ENCODE results near the gene MYO7A.

The MYO7A gene

GRCh38 chr11:77125695-77126094 is 2.4 kb upstream of the MYO7A start:
- H3K4me1 ChIP-seq, result peaks cover under 1% of the 10 kb centered on the region
- no peaks in the 10 kb centered on the region for H3K27me3 ChIP-seq (ENCODE audit: control insufficient read depth, insufficient read depth, low read length)
- TF ChIP-seq CTCF (IDR thresholded peaks at IDR 0.05), result no peak

DNA sequence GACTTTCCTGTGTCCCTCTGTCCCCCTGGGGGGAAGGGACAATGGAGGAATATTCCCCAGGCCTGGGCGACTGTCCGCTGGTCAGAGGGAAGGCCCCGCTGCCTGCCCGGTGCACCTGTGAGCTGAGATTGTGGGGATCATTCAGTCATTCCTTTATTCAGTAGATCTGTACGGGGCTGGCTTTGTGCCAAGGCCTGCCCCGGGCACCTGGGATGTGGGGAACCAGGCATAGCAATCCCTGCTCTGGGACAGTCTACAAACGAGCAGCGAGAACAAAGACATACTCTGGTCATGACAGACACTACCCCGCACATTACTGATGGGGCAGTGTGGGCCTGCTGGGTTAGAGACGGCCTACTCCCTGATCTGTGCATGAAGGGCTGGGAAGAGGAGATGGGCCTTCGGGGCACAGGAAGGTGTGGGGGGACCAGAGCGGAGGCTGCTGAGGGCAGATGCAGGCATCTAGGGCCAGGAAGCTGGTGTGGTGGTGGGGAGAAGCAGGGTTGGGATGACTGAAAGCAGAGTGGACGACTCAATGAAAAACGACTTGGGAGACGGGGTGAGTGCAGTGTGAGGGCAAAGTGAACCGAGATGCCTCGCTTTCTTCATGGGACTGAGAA is 1.8 kb upstream of the MYO7A start:
- no peak for TF ChIP-seq CTCF (IDR thresholded peaks at IDR 0.05)
- no peaks in the 10 kb centered on the region for H3K9me3 ChIP-seq (ENCODE audit: control insufficient read depth, low read length)
- no peak overlapping the region for H3K4me2 ChIP-seq (ENCODE audit: low read length)
- H2AFZ ChIP-seq, result no peak overlapping the region
- no peak overlapping the region for H3K4me3 ChIP-seq (ENCODE audit: low read depth, low read length)
- peaks cover 5% of the 10 kb centered on the region for H3K4me1 ChIP-seq
- H3K9ac ChIP-seq, result no peak overlapping the region
- no peak overlapping the region for H3K27ac ChIP-seq
- H3K36me3 ChIP-seq (ENCODE audit: control insufficient read depth, insufficient read depth, low read length), result no peaks in the 10 kb centered on the region
- no peaks in the 10 kb centered on the region for H3K79me2 ChIP-seq
- no peaks in the 10 kb centered on the region for H3K27me3 ChIP-seq (ENCODE audit: control insufficient read depth, insufficient read depth, low read length)

More at GRCh38 chr11:77125695-77126094, 2.4 kb upstream of the MYO7A start:
- H3K4me2 ChIP-seq (ENCODE audit: low read length), result no peak overlapping the region
- no peaks in the 10 kb centered on the region for H3K9me3 ChIP-seq (ENCODE audit: control insufficient read depth, low read length)
- H3K36me3 ChIP-seq (ENCODE audit: control insufficient read depth, insufficient read depth, low read length), result no peaks in the 10 kb centered on the region
- H3K27ac ChIP-seq, result no peak overlapping the region
- no peak overlapping the region for H2AFZ ChIP-seq
- H3K79me2 ChIP-seq, result no peaks in the 10 kb centered on the region
- H3K9ac ChIP-seq, result no peak overlapping the region
- H3K4me3 ChIP-seq (ENCODE audit: low read depth, low read length), result no peak overlapping the region

DNA sequence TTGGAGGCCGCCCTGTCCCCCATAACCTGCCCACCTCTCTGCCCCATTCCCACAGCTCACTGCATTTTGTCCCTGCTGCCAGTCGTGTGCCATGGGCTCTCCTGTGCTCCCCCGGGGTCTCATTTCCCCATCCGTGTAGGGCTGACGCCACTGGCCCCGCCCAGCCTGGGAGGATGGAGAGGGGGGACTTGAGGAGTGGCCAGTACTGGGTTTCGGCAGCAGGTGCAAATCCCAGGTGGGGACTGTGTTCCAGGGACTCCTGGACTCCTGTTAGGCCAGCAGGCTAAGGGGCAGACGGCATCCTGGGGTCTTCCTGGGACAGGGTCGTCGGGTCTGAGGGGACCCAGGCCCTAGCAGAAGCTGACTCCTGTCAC is 1.2 kb upstream of the MYO7A start:
- Histone ChIP-seq H3K4me3 (ENCODE audit: low read depth, low read length) (no peak overlapping the region), H3K27me3 (ENCODE audit: control insufficient read depth, insufficient read depth, low read length) (no peaks in the 10 kb centered on the region), H2AFZ (peak overlapping the region; percentile 89), H3K4me2 (ENCODE audit: low read length) (peak overlapping the region; percentile 72), H3K9me3 (ENCODE audit: control insufficient read depth, low read length) (no peaks in the 10 kb centered on the region), H3K4me1 (peaks cover 5% of the 10 kb centered on the region), H3K27ac (no peak overlapping the region), H3K9ac (no peak overlapping the region), H3K79me2 (no peaks in the 10 kb centered on the region), H3K36me3 (ENCODE audit: control insufficient read depth, insufficient read depth, low read length) (no peaks in the 10 kb centered on the region)
- no peak for TF ChIP-seq CTCF (IDR thresholded peaks at IDR 0.05)

- Histone ChIP-seq H3K9me3 (ENCODE audit: control insufficient read depth, low read length) (no peaks in the 10 kb centered on the region), H3K9ac (no peak overlapping the region), H3K27me3 (ENCODE audit: control insufficient read depth, insufficient read depth, low read length) (no peaks in the 10 kb centered on the region), H3K36me3 (ENCODE audit: control insufficient read depth, insufficient read depth, low read length) (no peaks in the 10 kb centered on the region), H3K79me2 (no peaks in the 10 kb centered on the region), H3K27ac (peak overlapping the region; percentile 32), H3K4me2 (ENCODE audit: low read length) (peak overlapping the region; percentile 72), H3K4me3 (ENCODE audit: low read depth, low read length) (no peak overlapping the region), H3K4me1 (peaks cover 5% of the 10 kb centered on the region), H2AFZ (peak overlapping the region; percentile 89)
- TF ChIP-seq CTCF (IDR thresholded peaks at IDR 0.05), result peak; percentile 90
These were observed 673 bp upstream of the MYO7A start for GRCh38 chr11:77127235-77127911.

Data from parathyroid adenoma (tissue), 2 donors.